Adrenal gland (tissue), 12 donors: ENCODE data around the gene UHMK1. TPM values are rescaled to one million over a fixed set of nuclear protein-coding genes. Genes with fewer than 3 reads are reported as not detected.

Experiments used
- DNase-seq, 7 donors: peaks; one replicate each; pipeline ENCODE4 v3.0.0-alpha.2; 2019 to 2020
- H3K27ac ChIP-seq, 5 donors: fragments of 200-600 bp; sonication (generic) in 4 of 5; 1 replicate in 3 of 5; 2 replicates in 2 of 5; pipeline versions ENCODE4 v1.5.1 to v1.8.0; 2016 to 2020; ENCODE audit warnings: mild to moderate bottlenecking in 1 of 5
- H3K27me3 ChIP-seq: fragments of 200-600 bp; 2 replicates; pipeline ENCODE4 v1.8.0; 2021
- H3K36me3 ChIP-seq, 2 donors: fragments of 200-600 bp; replicated peaks in 1 of 2; 1 replicate in 1 of 2; 2 replicates in 1 of 2; pipeline versions ENCODE4 v1.5.1 to v1.8.0; 2018 to 2022
- H3K4me1 ChIP-seq, 2 donors: fragments of 200-600 bp; replicated peaks in 1 of 2; 1 replicate in 1 of 2; 2 replicates in 1 of 2; pipeline versions ENCODE4 v1.5.1 to v1.8.0; 2018 to 2021
- H3K4me3 ChIP-seq, 4 donors: fragments of 200-600 bp; sonication (generic) in 3 of 4; one replicate each; pipeline ENCODE4 v1.5.1; 2016 to 2018
- H3K9me3 ChIP-seq, 3 donors: fragments of 200-600 bp; sonication (generic) in 1 of 3; replicated peaks in 1 of 3; 1 replicate in 2 of 3; 2 replicates in 1 of 3; pipeline versions ENCODE4 v1.5.1 to v1.8.0; 2016 to 2021
- CTCF ChIP-seq, 6 experiments: fragments of 450-650 bp in 4 of 6; fragments of 200-600 bp in 2 of 6; sonication (generic) in 1 of 6; IDR thresholded peaks; 1 replicate in 5 of 6; 2 replicates in 1 of 6; pipeline versions ENCODE4 v1.5.1 to v1.8.0; 2016 to 2021; ENCODE audit warnings: antibody characterized with exemption in 6 of 6, mild to moderate bottlenecking in 2 of 6, moderate library complexity in 1 of 6
- POLR2A ChIP-seq, 2 donors: fragments of 450-650 bp; IDR thresholded peaks; one replicate each; pipeline ENCODE4 v1.6.1; 2017; ENCODE audit warnings: antibody characterized with exemption in 2 of 2, mild to moderate bottlenecking in 2 of 2, moderate library complexity in 1 of 2
- WGBS, 4 donors: extraction: QIAGEN DNeasy Blood & Tissue Kit in 2 of 4; methylation state at CpG; one replicate each; pipeline versions ENCODE4 v1.1.5 to v1.1.7; 2013 to 2017; 5-methylcytosine and 5-hydroxymethylcytosine counted together
- intact Hi-C, 2 donors: fragments of 100-400 bp; cut with DNase I; formaldehyde crosslinking; loops; one replicate each; pipeline versions ENCODE4 v1.14.1 to v1.15.0; 2022 to 2023
- polyA plus RNA-seq, 3 donors: library from polyadenylated mRNA; stranded (reverse); fragments of 200-250 nt in 2 of 3; fragments of 350-450 nt in 1 of 3; fragmentation: Illumina TruSeq in 1 of 3; extraction: RNeasy Lipid Tissue Mini Kit (QIAGEN cat#74804) in 1 of 3; gene quantifications; one replicate each; pipeline ENCODE4 v1.2.3, GENCODE V29; 2013 to 2014
- total RNA-seq, 9 donors: library from RNA; depleted of rRNA in 4 of 9; stranded (reverse); fragments of >200 nt in 4 of 9; fragments of 120-200 nt in 1 of 9; fragmentation: NEBNext Ultra II Directional in 1 of 9; extraction: Animal tissue kit (Norgen Biotek cat#: 25700) in 1 of 9; gene quantifications; one replicate each; pipeline versions ENCODE4 v1.1.0 to v1.2.4, GENCODE V29; 2013 to 2023
- donor health status: healthy with polysubstance abuse.
- donor health status: Bipolar disorder and iron deficiency.
- donor health status: DM: yes; HTN: yes; CAD: no.
- donor health status: DM: no; HTN: no; CAD: no.
- donor health status: DM: no; HTN: no; CAD: no.
- donor health status: DM: yes; HTN: yes; CAD: no.

UHMK1 gene
- total and polyA plus RNA-seq, 12 donors = 9.5 to 81.6 (median 56.0) TPM

- TF ChIP-seq POLR2A (IDR thresholded peaks at IDR 0.05) (no peak), CTCF (IDR thresholded peaks at IDR 0.05) (no peak)
- no peak overlapping the region for H3K4me3 ChIP-seq
- intact Hi-C loops = no loop called here
- no peaks in the 10 kb centered on the region for H3K4me1 ChIP-seq
- 33 to 65% (median 43%) methylated on average over 1 of the region's 1 CpG for WGBS, 4 donors
- DNase-seq = no peak
- no peak overlapping the region for H3K27ac ChIP-seq
- no peaks in the 10 kb centered on the region for H3K27me3 ChIP-seq
- no peaks in the 10 kb centered on the region for H3K36me3 ChIP-seq
- H3K9me3 ChIP-seq = no peaks in the 10 kb centered on the region
These were observed 34.6 kb upstream of the UHMK1 start for GRCh38 chr1:162463021-162463420.

GRCh38 chr1:162466797-162467196, 30.8 kb upstream of the UHMK1 start:
- Histone ChIP-seq H3K27ac (no peak overlapping the region), H3K36me3 (no peaks in the 10 kb centered on the region), H3K4me3 (no peak overlapping the region), H3K9me3 (no peaks in the 10 kb centered on the region), H3K27me3 (no peaks in the 10 kb centered on the region), H3K4me1 (no peaks in the 10 kb centered on the region)
- TF ChIP-seq POLR2A (IDR thresholded peaks at IDR 0.05) (no peak), CTCF (IDR thresholded peaks at IDR 0.05) (no peak)
- 85 to 96% (median 89%) methylated on average over 3 of the region's 3 CpGs for whole genome bisulfite sequencing, 4 donors
- DNase-seq = no peak
- intact Hi-C loops = no loop called here

- Histone ChIP-seq H3K27me3 (no peaks in the 10 kb centered on the region), H3K4me1 (no peaks in the 10 kb centered on the region), H3K27ac (no peak overlapping the region), H3K4me3 (no peak overlapping the region), H3K9me3 (no peaks in the 10 kb centered on the region), H3K36me3 (no peaks in the 10 kb centered on the region)
- intact Hi-C loops = no loop called here
- TF ChIP-seq CTCF (IDR thresholded peaks at IDR 0.05) (no peak), POLR2A (IDR thresholded peaks at IDR 0.05) (no peak)
- WGBS, 4 donors = 60 to 75% (median 71%) methylated on average over 2 of the region's 2 CpGs
- DNase-seq = no peak
These were observed 27.4 kb upstream of the UHMK1 start for GRCh38 chr1:162470216-162470615.

- Histone ChIP-seq H3K27ac (no peak overlapping the region), H3K27me3 (no peaks in the 10 kb centered on the region), H3K4me3 (no peak overlapping the region), H3K9me3 (no peaks in the 10 kb centered on the region), H3K36me3 (no peaks in the 10 kb centered on the region), H3K4me1 (no peaks in the 10 kb centered on the region)
- WGBS, 4 donors = 40 to 50% (median 46%) methylated on average over 6 of the region's 6 CpGs
- no peak for DNase-seq
- TF ChIP-seq CTCF (IDR thresholded peaks at IDR 0.05) (no peak), POLR2A (IDR thresholded peaks at IDR 0.05) (no peak)
- intact Hi-C loops = no loop called here
These were observed 26.2 kb upstream of the UHMK1 start for GRCh38 chr1:162471290-162471853.
